Measurements from ENCODE around the gene FDXACB1.

DNA sequence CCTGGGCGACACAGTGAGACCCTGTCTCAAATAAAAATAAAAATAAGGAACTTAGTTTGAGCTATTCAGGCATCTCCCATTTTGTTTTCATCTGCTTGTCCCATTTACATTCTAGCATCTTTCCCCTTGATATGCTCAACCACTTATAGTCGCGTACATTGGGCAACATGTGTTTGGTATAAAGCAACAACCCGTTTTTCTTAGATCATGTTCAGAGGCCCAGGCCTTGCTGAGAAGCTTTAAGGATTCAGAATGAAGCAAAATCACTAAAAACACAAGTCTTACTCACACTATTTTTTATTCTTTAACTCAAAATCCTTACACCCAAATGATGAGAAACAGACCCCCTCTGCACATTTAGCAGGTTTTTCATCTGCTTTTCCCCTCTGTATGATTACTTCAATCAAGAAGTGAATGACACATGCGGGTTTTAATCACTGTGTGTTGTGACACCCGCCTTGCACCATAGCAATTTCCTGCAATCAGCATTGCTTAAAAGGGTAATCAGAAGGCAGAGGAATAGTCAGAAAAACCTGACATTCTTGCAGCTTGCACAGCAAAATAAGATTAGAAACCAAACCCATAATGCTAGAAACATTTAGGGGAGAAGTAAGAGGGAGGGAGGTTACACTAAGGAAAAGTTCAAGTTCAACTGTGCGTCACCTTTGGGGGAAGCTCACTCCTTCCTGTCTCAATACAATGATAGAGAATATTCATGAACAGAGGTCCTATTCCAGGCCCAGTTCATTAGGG lies 33.5 kb downstream of the FDXACB1 start:
- TF ChIP-seq, protein P1, sequence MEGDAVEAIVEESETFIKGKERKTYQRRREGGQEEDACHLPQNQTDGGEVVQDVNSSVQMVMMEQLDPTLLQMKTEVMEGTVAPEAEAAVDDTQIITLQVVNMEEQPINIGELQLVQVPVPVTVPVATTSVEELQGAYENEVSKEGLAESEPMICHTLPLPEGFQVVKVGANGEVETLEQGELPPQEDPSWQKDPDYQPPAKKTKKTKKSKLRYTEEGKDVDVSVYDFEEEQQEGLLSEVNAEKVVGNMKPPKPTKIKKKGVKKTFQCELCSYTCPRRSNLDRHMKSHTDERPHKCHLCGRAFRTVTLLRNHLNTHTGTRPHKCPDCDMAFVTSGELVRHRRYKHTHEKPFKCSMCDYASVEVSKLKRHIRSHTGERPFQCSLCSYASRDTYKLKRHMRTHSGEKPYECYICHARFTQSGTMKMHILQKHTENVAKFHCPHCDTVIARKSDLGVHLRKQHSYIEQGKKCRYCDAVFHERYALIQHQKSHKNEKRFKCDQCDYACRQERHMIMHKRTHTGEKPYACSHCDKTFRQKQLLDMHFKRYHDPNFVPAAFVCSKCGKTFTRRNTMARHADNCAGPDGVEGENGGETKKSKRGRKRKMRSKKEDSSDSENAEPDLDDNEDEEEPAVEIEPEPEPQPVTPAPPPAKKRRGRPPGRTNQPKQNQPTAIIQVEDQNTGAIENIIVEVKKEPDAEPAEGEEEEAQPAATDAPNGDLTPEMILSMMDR (IDR thresholded peaks at IDR 0.05) = no peak
- TF ChIP-seq POLR2A (IDR thresholded peaks at IDR 0.05) = no peak
- no peak for TF ChIP-seq POLR2AphosphoS5 (IDR thresholded peaks at IDR 0.05)

Measured in sigmoid colon (tissue), 4 donors.